GM20000 (cell line): ENCODE results near the gene INSYN1.
"Not testable (repeated sequence)": the region's sequence is repeated elsewhere in the genome, so short reads cannot be mapped to it uniquely, and the experiment has no call there.

Source experiments
- DNase-seq: peaks from one replicate; pipeline ENCODE4 v3.0.0; 2012; ENCODE audit warnings: low spot score
- CTCF ChIP-seq: IDR thresholded peaks from 2 replicates; pipeline ENCODE4 v1.5.1; 2012; ENCODE audit warnings: mild to moderate bottlenecking, control low read depth; ENCODE audit errors: extremely low read depth, missing control alignments

INSYN1 gene

DNA sequence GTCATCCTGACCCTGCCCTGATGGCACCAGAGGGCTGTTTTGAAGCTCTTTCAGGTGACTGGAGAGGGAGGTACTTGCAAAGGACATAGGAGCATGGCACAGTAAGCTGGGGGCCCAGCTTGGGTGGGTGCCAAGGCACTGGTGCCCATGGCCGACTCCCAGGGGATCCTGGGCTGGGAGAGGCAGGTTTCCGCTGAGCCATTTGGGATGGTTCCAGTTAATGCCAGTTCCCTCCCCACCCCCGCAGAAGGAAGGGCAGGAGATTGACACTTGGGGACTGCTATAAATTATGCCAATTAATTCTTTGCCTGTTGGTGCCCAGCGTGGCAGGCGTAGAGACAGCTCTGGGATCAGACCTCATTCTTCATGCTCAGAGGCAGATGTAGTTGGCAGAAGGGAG, 42.8 kb downstream of the INSYN1 start:
- no peak for DNase-seq
- TF ChIP-seq CTCF: no peak

- TF ChIP-seq CTCF: no peak
- no peak for DNase-seq
These were observed 43.5 kb downstream of the INSYN1 start for GRCh38 chr15:73709686-73710085.

DNA sequence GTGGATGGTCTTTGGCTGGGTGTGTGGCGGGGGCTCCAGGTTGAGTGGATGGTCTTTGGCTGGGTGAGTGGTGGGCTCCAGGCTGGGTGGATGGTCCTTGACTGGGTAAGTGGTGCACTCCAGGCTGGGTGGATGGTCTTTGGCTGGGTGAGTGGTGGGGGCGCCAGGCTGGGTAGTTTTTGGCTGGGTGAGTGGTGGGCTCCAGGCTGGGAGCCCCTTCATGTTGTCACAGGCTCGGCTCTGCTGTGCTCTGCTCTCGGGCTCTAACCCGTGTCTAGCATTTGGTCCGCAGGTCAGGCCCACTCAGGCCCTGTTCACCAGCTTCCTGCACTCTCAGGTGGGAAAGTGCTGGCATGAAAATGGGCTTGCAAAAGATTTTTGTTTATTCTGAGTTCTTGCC, 43.9 kb downstream of the INSYN1 start:
- TF ChIP-seq CTCF: no peak
- DNase-seq: no peak

- no peak for DNase-seq
- TF ChIP-seq CTCF: no peak
These were observed 44.5 kb downstream of the INSYN1 start for GRCh38 chr15:73708691-73709090.

GRCh38 chr15:73704869-73705645, 48.1 kb downstream of the INSYN1 start:
- DNase-seq: peak; percentile 79
- peak; percentile 84 for TF ChIP-seq CTCF

- not testable (repeated sequence) for DNase-seq
These were observed 48.8 kb downstream of the INSYN1 start for GRCh38 chr15:73704142-73704868.

- not testable (repeated sequence) for DNase-seq
These were observed 49.5 kb downstream of the INSYN1 start for GRCh38 chr15:73703601-73704000.

GRCh38 chr15:73702311-73703239, 50.6 kb downstream of the INSYN1 start:
- not testable (repeated sequence) for DNase-seq
